ENCODE results near the gene CCM2.

CCM2 gene

DNA sequence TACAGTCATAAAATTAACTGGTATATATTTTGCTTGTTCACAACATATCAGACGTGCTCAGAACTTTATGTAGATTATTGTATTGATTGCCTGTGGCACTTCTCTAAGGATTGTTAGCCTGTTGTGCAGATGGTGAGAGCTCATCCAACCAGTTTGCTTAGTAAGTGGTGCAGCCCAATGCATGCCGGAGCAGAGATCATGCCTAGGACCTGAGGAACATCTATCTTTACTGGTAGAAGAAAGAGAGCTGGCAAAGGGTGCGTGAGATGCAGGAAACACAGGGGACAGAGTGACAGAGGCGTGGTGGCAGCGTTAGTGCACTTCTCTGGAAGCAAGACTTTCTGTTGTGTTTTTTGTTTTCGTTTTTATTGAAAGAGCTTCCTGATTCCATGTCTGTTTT, 35.9 kb downstream of the CCM2 start:
- no peak for DNase-seq

DNA sequence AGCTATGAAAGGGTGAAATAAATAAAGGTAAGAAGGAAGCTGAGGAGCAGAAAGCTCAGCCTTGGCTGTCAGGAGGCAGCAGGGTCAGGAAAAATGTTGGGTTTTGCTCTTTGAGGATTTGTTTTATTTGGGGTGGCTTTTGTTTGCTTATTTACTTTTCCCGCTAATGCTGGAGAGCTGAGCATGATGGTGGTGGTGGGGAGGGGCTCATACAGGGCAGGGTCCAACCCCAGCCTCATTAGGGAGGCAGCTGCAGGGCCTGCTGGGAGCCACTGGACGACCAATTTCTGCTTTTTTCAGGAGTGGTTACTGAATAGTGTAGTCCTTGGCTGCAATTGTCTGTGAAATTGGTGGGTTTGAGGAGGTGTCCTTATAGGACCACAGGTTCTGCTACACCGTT, 36.3 kb downstream of the CCM2 start:
- no peak for DNase-seq

DNA sequence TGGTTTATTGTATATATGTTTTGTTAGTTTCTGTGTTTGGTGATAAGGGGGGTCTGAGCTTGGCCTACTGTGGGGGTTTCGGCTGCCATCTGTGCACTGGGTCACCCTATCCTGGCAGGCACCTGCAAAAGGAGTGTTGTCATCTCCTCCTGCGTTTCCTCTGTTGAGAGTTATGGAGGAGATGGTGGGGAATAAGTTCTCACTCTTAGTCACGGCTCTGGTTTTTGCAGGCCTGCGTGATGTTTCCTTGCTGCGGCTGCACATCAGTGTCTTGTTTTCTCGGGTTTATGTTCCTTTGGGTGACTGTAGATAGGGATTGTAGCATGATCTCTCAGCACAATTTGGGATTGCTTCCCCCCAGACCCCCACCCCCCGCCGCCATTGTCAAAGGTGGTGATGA, 36.8 kb downstream of the CCM2 start:
- no peak for DNase-seq

DNA sequence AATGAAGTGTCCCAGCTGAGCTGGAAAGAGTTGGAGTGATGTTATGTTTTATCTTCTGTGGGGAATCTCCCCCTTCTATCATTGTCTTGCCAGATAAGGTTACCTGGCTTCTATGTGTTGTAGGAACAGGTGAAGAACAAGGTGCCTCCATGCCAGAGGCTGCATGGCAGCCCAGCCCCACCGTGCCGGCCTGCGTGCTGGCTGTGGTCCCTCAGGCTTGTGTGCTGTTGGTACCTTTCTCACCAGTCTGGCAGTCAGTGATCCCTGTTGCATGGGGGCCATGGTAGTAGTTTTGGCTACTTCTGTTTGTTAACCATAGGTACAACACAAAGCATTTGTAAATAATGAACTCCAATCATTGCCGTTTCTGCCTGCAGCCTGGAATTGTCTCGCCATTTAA, 37.9 kb downstream of the CCM2 start:
- DNase-seq: no peak

DNA sequence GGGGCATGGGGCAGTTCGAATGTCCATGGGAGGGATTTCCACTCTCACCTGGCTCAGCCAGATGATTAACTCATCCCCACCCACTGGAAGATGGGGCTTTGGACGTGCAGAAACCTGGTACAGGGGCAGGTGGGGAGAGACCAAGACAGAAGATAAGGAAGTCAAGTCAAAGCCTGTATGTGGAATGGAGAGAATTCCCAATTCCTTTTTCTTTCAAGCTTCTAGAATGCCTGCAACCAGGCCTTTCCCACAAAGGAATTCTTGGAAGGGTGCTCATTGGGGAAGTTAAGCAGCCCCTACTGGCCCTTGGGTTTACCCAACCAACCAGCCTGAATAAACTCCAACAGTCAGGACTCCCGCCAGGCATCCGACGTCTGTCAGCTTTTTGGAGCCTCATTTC, 39.1 kb downstream of the CCM2 start:
- DNase-seq: no peak

DNA sequence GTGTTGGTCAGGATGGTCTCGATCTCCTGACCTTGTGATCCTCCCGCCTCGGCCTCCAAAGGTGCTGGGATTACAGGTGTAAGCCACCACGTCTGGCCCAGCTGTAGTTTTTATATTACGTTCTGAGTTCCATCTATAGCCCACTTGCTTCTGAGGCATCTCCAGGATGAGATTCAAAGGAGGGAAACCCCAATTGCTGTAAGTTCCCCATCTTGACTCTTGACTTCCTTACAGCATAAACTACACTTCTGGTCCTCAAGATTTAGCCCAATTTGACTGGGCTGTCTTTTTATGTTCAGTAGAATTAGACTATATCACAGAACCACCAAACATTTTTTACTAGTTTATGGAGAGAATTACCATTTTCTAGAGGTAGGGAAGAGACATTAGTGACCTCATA, 44.3 kb downstream of the CCM2 start:
- no peak for DNase-seq

DNA sequence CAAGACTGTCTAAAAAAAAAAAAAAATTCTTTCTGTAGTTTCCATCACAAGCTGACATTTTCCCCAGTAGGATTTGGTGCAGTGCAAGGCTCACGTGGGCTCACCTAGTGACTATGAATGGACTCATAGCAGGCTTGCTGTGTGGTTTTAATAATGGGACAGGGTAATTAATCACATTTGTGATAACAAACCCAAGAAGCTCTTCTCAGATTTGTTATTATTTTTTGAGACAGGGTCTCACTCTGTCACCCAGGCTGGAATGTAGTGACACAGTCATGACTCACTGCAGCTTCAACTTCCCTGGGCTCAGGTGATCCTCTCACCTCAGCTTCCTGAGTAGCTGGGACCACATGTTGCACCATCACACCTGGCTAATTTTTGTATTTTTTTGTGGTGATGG, 48.7 kb downstream of the CCM2 start:
- no peak for DNase-seq

DNA sequence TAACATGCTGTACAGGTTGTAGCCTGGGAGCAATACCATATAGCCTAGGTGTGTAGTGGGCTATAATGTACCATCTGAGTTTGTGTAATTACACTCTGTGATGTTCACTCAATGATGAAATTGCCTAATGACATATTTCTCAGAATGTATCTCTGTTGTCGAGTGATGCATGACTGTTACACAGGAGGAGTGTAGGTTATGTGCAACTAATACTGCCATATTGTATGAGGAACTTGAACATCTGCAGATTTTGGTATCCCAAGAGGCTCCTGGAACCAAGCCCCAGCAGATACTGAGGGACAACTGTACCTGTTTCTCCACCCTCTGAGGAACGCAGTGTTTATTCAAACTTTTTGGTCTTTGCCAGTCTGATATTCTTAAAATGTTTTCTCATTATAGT, 50.2 kb downstream of the CCM2 start:
- DNase-seq: no peak

DNA sequence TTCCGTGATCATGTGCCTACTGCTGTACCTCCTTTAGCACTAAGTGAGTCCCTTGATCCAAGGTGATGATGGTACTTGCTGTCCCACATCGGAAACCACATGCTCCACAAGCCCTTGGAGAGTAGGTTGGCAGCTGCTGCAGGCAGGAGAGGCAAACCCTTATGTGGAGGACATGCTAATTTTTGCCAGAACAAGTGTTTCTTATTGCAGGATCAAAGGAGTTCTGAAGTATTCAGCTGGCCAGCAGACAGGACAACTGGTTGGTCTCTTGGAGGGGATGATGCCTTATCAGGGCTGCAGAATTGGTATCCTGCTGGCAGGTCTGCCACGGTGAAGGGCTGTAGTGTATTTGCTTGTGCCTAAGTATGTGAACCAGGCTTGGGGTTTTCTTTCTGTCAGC, 52.0 kb downstream of the CCM2 start:
- DNase-seq: no peak

DNA sequence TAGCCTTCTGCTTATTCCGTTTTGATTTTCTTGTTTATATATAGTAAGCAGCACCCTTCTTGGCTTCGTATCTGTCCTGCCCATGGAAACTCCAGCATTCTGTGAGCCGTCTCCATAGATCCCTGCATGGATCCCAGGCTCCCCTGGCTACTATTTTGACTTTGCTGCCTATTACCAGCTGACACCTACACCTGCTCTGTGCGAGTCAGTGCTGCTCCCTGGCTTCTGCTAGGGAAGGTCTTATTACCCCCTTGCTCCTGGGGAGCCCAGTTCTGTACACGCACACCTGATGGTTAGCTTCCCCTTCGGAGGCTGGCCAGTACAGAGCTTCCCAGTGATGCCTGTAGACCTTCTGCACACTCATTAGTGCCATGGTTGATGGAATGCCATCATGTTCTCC, 53.4 kb downstream of the CCM2 start:
- no peak for DNase-seq

DNA sequence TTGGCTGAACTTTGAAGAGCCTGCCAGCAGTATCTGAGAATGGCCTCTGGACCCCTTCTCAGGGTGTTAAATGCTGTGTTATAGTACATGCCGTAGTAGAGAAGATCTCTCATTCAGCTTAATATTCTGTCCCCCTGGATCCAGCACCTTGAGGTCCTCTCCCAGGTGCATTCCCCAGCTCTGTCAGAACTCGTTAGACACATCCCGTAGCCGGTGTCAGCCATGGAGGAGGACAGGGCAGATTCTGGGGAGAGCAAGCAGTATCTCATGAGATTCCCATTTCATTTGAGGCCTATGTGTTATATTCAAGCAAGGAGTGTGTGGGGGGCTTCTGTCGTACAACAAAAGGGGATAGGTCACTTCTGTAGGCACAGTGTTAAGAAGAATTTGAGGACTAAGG, 53.9 kb downstream of the CCM2 start:
- DNase-seq: no peak

DNA sequence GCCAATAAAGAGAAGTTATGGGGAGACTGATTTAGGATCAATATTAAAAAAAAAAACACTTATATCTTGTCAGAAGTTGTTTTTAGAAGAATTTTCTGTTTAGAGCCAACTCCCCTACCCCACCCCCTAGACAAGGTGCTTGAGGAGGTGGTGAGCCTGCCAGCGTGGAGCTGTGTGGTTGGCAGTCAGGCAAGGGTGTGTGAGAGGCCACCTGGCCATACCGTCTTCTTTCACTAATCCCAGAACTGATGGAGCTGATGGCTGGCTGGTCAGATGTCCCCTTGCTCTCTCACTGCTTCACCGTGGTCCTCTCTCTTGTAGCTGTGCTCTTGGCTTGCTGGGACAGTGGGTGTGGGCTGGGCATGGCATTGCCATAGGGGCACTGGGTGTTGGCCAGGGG, 54.4 kb downstream of the CCM2 start:
- no peak for DNase-seq

DNA sequence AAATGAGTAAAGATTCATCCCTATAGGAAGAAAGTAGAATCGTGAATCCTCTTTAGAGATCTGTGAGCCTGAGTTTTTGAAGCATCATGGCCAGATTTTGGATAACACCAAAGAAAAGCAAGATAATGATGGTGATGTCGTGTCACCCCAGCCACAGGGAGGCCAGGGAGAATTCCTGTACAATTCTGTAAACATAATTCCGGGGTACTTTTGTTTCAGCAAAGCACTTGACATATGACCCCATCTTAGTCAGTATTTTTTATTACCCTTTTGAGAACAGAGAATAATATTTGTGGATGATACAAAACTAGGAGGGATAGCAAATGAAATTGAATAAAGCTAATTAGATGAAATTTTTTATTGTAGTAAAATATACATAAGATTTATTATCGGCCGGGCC, 55.0 kb downstream of the CCM2 start:
- no peak for DNase-seq

DNA sequence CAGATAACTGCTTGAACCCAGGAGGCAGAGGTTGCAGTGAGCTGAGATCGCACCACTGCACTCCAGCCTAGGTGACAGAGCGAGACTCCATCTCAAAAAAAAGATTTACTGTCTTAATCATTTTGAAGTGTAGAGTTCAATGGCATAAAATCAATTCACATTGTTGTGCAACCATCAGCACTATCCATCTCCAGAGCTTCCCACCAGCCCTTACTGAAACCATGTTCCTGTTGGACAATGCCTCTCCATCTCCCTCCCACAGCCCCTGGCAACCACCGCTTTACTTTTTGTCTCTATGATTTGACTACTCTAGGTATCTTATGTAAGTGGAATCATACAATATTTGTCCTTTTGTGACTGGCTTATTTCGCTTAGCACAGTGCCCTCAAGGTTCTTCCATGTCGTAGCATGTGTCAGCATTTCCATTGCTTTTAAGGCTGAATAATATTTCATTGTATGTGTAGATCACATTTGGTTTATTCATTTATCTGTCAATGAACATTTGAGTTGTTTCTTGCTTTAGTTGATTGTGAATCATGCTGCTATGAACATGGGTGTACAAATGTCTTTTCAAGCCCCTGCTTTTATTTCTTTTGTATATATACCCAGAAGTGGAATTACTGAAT, 55.7 kb downstream of the CCM2 start:
- no peak for DNase-seq

DNA sequence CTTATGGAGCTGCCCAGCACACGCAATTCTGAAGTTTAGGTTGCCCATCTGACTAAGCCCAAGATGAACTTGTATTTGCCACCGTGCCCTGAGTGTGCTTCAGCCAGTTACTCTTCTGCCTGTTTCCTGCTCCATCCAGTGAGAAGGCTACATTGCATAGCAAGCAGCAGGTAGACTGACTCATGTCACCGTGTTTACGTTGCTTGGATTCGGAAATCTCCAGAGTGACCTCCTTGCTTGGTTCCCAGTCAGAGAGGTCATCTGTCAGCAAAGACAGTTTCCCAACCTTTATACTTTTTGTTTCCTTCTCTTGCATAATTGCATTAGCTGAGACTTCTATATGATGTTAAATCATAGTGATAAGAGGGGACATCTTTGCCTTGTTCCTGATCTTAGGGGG, 57.9 kb downstream of the CCM2 start:
- no peak for DNase-seq

DNA sequence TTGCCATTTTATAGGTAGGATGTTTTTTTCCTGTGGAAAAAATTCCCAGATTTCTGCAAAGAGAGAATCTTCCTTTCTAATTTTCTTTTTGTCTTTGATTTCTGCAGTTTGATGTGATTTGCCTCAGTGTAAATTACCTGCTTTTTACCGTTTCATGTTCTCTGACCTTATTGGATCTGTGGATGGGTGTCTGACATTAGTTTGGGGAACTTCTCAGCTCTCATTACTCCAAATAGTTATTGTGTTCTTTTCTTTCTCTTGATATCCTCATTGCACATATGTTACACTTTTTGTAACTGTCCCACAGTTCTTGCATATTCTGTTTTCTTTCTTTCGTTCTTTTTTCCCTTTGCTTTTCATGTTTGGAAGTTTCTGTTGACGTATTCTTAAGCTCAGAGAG, 60.3 kb downstream of the CCM2 start:
- DNase-seq: no peak

DNA sequence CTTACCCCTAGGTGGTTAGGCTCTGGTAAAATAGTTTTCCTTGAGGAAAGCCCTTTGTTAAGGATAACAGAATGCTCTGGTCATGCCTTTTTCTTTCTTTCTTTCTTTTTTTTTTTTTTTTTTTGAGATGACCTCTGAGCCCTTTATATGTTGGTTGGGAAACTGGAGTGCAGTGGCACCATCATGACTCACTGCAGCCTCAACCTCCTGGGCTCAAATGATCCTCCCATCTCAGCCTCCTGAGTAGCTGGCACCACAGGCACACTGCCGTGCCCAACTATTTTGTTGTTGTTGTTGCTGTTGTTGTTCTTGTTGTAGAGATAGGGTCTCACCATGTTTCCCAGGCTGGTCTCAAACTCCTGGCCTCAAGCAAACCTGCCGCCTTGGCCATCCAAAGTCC, 61.4 kb downstream of the CCM2 start:
- no peak for DNase-seq

DNA sequence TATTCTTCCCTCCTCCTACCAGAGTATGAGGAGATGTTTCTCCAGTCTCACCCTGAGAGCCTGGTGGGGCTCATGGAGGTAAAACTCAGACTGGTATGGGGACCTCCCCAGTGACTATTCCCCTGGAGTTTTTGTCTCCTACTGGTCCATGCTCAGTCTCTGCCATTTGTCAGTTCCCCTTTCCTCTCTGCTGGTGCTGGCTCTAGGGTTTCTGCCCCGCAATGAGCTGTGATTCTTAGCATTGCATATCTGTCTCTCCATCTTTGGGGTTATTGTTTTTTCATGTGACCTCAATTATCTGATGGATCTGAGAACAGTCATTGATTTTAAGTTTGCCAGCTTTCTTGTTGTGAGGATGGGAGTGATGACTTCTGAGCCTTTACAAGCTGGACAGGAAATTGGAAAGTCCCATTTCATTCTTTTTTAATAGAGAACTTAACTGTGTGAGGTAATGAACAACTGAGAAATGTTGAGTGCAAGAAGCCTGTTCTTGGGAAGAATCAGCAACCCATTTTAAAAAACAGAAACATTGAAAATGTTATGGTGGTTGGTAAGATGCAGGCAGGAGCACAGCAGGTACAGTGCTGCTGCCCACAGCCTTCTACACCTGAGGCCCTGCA, 61.9 kb downstream of the CCM2 start:
- no peak for DNase-seq

DNA sequence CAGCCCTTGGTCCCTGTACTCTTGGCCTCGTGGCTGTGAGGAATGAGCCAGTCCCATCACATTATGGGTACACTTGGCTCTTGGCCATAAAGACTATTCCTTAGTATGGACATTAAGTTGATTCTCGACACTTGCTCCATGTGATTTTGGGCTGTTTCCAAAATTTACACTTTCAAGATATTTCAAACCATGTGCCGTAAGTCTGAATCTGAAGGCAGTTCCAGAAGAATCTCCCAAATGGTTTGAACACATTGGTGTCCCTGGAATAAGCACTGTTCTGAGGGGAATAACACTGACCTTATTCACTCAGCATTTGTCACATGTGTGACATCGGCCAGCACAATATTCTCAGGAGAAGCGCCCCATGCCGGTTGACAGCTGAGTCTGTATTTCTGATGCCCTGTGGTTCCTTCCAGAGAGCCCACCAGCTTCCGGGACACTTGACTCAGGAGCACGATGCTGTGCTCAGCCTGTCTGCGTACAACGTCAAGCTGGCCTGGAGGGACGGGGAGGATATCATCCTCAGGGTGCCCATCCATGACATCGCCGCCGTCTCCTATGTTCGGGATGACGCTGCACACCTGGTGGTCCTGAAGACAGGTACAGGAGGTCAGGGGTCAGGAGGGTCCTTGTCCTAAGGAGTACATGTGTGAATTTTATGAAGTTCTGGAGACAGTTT, 64.2 kb downstream of the CCM2 start:
- no peak for DNase-seq

DNA sequence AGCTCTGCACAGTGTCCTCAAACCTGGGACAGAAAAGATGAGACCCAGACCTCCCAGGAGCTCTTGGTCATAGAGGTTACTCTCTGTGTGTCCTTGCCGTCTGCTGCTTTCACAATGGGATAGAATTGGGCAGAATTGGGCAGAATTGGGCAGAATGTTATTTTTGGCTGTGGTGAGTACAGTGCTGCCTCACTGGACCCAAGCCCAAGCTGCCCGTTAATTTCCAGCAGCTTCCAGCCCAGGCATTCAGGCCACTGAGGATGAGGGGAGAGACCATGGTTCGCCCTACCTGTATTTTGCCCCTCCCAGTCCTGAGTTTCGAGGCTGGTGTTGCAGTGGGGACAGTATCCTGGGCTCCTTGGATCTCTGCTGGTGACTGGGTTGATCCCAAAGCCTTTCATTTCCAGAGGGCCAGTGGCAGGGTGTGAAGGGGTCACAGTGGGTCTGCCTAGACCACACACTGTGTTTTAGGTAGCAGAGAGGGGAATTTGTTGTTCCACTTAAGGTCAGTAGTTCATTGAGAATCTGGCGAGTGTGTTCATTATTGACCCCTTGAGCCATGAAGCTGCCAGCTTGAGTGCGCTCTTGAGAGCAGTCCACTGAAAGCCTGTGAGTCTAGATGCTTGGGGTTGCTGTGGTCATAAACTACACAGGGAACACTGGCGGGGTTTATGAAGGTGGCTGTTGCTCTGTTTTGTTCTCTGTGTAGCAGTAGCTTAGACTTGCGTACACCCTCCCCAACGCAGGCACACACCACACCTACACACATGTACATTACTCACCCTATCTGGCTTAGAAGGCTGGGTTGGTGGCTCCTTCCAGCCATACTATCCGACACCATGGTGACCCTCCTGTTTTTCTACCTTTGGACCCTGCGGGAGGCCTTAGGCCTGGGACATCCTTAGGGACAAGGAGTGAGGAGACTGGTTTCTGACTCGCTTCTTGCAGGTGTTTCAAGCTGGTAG, 65.3 kb downstream of the CCM2 start:
- no peak for DNase-seq

DNA sequence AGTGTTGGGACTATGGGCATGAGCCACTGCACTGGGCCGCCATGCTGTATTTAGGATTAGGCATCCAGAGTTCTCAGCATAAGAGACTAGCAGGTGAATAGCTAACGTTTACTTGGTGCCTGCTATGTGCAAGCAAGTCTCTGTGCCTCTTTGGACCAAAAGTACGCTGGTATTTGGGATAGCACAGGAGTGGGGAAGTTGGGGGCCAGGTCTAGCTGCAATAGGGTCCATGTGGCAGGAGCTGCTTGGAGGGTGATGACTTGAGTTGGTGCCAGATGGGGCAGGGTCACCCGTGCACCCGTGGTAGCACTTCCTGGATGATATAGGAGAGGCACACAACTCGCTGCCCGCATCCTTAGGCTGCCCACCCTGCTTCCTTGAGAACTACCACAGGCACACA, 66.4 kb downstream of the CCM2 start:
- DNase-seq: no peak

DNA sequence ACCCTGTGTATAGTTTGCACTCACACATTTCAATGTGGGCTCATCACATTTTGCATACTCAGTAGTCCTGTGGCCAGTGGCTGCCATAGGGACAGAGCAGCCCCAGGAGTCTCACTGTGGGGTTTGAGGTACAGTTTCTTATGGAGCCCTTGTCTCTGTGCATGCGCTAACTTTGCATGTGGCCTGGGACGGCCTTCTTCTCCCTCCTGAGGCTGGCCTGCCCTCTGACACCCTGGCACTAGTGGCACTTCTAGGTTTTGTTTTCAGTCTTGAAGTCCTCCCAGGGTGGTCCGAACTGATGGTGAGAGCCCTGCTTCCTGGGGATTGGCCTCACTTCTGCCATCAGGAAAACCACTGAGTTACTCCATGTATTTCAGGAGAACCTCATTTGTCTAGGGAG, 67.6 kb downstream of the CCM2 start:
- no peak for DNase-seq

DNA sequence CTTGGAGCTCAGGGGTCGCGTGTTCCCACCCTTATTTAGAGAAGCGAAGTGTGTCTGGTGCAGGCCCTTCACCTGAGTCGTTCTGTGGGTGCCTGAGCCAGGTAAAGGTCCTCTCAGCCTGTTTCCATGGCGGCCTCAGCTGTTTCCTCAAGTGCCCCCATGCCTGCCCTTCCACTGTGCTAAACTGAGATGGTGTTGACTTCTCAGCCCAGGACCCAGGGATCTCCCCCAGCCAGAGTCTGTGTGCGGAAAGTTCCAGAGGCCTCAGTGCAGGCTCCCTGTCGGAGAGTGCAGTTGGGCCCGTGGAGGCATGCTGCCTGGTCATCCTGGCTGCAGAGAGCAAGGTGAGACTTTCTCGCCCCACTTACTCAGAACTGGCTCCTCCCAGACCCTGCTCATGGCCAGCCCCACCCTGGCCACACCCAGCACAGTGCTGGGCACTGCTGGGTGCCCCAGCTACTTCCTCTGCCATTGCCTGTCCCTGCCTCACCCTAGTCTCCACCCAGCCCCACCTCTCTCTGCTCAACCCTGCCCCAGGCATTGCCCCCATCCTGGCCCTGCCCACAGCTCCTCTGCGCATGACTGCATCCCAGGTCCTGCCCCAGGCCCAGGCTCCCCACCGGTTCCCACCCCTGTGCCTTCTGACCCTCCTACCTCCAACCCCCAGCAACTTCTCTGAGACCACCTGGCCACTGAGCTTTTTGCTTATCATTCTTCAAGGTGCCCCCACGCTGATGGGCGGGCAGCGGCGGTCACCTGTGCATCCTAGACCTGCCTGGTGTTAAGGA, 68.4 kb downstream of the CCM2 start:
- DNase-seq: no peak
